ENCODE data around the gene ZDHHC22.

Gene ZDHHC22

GRCh38 chr14:77126461-77126990 lies 15.1 kb downstream of the ZDHHC22 start:
- DNase-seq (ENCODE audit: low spot score) = no peak

- no peak for DNase-seq (ENCODE audit: low spot score)
These were observed 15.7 kb downstream of the ZDHHC22 start for GRCh38 chr14:77125823-77126325.

GRCh38 chr14:77125281-77125801 lies 16.2 kb downstream of the ZDHHC22 start:
- DNase-seq (ENCODE audit: low spot score) = peak; percentile 33

- DNase-seq (ENCODE audit: low spot score) = peak; percentile 83
These were observed 17.0 kb downstream of the ZDHHC22 start for GRCh38 chr14:77124345-77125280.

GRCh38 chr14:77123381-77124325 lies 17.9 kb downstream of the ZDHHC22 start:
- DNase-seq (ENCODE audit: low spot score) = peak; percentile 67

GRCh38 chr14:77122526-77123125 lies 19.0 kb downstream of the ZDHHC22 start:
- no peak for DNase-seq (ENCODE audit: low spot score)

- DNase-seq (ENCODE audit: low spot score) = no peak
These were observed 20.5 kb downstream of the ZDHHC22 start for GRCh38 chr14:77120771-77121743.

- no peak for DNase-seq (ENCODE audit: low spot score)
These were observed 21.7 kb downstream of the ZDHHC22 start for GRCh38 chr14:77119851-77120250.

GRCh38 chr14:77116172-77116817 lies 25.3 kb downstream of the ZDHHC22 start:
- DNase-seq (ENCODE audit: low spot score) = no peak

- no peak for DNase-seq (ENCODE audit: low spot score)
These were observed 27.0 kb downstream of the ZDHHC22 start for GRCh38 chr14:77114609-77115008.

GRCh38 chr14:77113644-77114043 lies 27.9 kb downstream of the ZDHHC22 start:
- no peak for DNase-seq (ENCODE audit: low spot score)

GRCh38 chr14:77111021-77111420 lies 30.6 kb downstream of the ZDHHC22 start:
- DNase-seq (ENCODE audit: low spot score) = peak; percentile 81

- DNase-seq (ENCODE audit: low spot score) = no peak
These were observed 31.3 kb downstream of the ZDHHC22 start for GRCh38 chr14:77110286-77110685.

GRCh38 chr14:77109656-77110055 lies 31.9 kb downstream of the ZDHHC22 start:
- DNase-seq (ENCODE audit: low spot score) = no peak

GRCh38 chr14:77108753-77109152 lies 32.8 kb downstream of the ZDHHC22 start:
- DNase-seq (ENCODE audit: low spot score) = no peak

GRCh38 chr14:77107228-77107627 lies 34.4 kb downstream of the ZDHHC22 start:
- DNase-seq (ENCODE audit: low spot score) = no peak

GRCh38 chr14:77106666-77107065 lies 34.9 kb downstream of the ZDHHC22 start:
- DNase-seq (ENCODE audit: low spot score) = no peak

- no peak for DNase-seq (ENCODE audit: low spot score)
These were observed 36.2 kb downstream of the ZDHHC22 start for GRCh38 chr14:77105145-77105939.

- DNase-seq (ENCODE audit: low spot score) = no peak
These were observed 37.2 kb downstream of the ZDHHC22 start for GRCh38 chr14:77104393-77104792.
